PC-9 (cell line): ENCODE results near the gene POU6F2. TPM values are rescaled to one million over a fixed set of nuclear protein-coding genes. Genes with fewer than 3 reads are reported as not detected.
"Not testable (repeated sequence)": the region's sequence is repeated elsewhere in the genome, so short reads cannot be mapped to it uniquely, and the experiment has no call there.

Experiments
- BruUV-seq: library from RNA; stranded (reverse); fragments of 400-500 nt; replicated peaks from 2 replicates; lab custom pipeline; 2021; lab: Mats Ljungman, UMichigan
- CTCF ChIA-PET: fragments of 300-600 bp; sonication (Branson Sonifier 250); formaldehyde crosslinking; loops from one replicate; lab custom pipeline; 2022; ENCODE audit warnings: antibody characterized with exemption; lab: Charles Lee
- POLR2A ChIA-PET: fragments of 300-600 bp; sonication (Branson Sonifier 250); formaldehyde crosslinking; loops from one replicate; lab custom pipeline; 2022; ENCODE audit warnings: antibody characterized with exemption; ENCODE audit not compliant: unreplicated experiment; lab: Charles Lee
- DNase-seq, 2 experiments: peaks; one replicate each; pipeline versions ENCODE4 v3.0.0 to v3.0.0-alpha.2; 2015 to 2022; ENCODE audit warnings: mixed read lengths in 1 of 2
- H2AFZ ChIP-seq: fragments of 200-600 bp; sonication (generic); 2 replicates; pipeline ENCODE4 v1.8.1; 2017; ENCODE audit warnings: antibody characterized with exemption
- H3F3A ChIP-seq: fragments of 200-600 bp; sonication (generic); 2 replicates; pipeline ENCODE4 v1.8.1; 2017; ENCODE audit warnings: antibody characterized with exemption, mild to moderate bottlenecking, low read depth; ENCODE audit not compliant: insufficient read depth
- H3K27ac ChIP-seq: fragments of 200-600 bp; sonication (generic); 2 replicates; pipeline ENCODE4 v1.6.1; 2016; ENCODE audit warnings: mixed run types
- H3K27me3 ChIP-seq: fragments of 200-600 bp; sonication (generic); 2 replicates; pipeline ENCODE4 v1.6.1; 2016; ENCODE audit warnings: low read depth, mixed run types; ENCODE audit not compliant: insufficient read depth
- H3K36me3 ChIP-seq: fragments of 200-600 bp; sonication (generic); 2 replicates; pipeline ENCODE4 v1.6.1; 2016; ENCODE audit warnings: low read depth, mixed run types
- H3K4me1 ChIP-seq: fragments of 200-600 bp; sonication (generic); replicated peaks from 2 replicates; pipeline ENCODE4 v1.6.1; 2016; ENCODE audit warnings: mixed run types; ENCODE audit not compliant: insufficient read depth
- H3K4me2 ChIP-seq: fragments of 200-600 bp; sonication (generic); 2 replicates; pipeline ENCODE4 v1.6.1; 2017; ENCODE audit warnings: mixed run types
- H3K4me3 ChIP-seq: fragments of 200-600 bp; sonication (generic); 2 replicates; pipeline ENCODE4 v1.6.1; 2016; ENCODE audit warnings: mixed run types
- H3K79me2 ChIP-seq: fragments of 200-600 bp; sonication (generic); 2 replicates; pipeline ENCODE4 v1.6.1; 2017; ENCODE audit warnings: low read depth, mixed run types
- H3K9me2 ChIP-seq: fragments of 200-600 bp; sonication (generic); 2 replicates; pipeline ENCODE4 v1.8.1; 2017; ENCODE audit warnings: mild to moderate bottlenecking; ENCODE audit not compliant: insufficient read depth
- H3K9me3 ChIP-seq: fragments of 200-600 bp; sonication (generic); 2 replicates; pipeline ENCODE4 v1.8.1; 2016; ENCODE audit warnings: low read depth; ENCODE audit not compliant: insufficient read depth
- H4K20me1 ChIP-seq: fragments of 200-600 bp; sonication (generic); 2 replicates; pipeline ENCODE4 v1.8.1; 2017; ENCODE audit not compliant: insufficient read depth
- CTCF ChIP-seq: fragments of 200-600 bp; sonication (generic); conservative IDR thresholded peaks from 2 replicates; pipeline ENCODE4 v1.6.1; 2017; ENCODE audit warnings: mixed run types, antibody characterized with exemption, mild to moderate bottlenecking, moderate library complexity
- EZH2 ChIP-seq: fragments of 200-600 bp; sonication (generic); IDR thresholded peaks from 2 replicates; pipeline ENCODE4 v1.8.0; 2017; ENCODE audit warnings: antibody characterized with exemption, low read depth
- intact Hi-C: fragments of 100-400 bp; cut with micrococcal nuclease; formaldehyde crosslinking; loops from one replicate; pipeline ENCODE4 v1.10.0; 2022; ENCODE audit not compliant: unreplicated experiment
- total RNA-seq: library from RNA; stranded (reverse); gene quantifications from 2 replicates; pipeline ENCODE4 v1.2.3, GENCODE V29; 2021

The POU6F2 gene
- total RNA-seq, 1 experiment from 2014 or later, result not detected

DNA sequence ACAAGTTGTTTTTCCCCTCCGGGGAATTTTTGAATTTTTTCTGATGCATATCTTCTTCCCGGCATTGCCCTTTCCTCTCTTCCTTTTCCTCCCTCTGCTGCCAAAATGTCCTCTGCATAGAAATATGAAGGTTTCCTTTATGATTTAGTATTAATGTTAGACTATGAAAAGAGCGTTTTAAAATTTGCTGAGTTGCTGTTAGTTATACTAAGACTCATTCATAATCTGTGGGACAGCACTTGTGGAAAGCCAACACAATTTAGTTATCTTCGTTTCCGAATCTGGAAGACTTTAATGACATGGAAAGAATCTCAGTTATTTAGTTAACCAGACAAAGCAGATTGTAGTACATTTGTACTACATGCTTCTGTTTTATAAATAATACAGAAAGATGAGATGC, 25.0 kb downstream of the POU6F2 start:
- Histone ChIP-seq H3F3A (no peaks in the 10 kb centered on the region), H3K79me2 (no peaks in the 10 kb centered on the region), H3K9me3 (no peaks in the 10 kb centered on the region), H3K4me1 (no peaks in the 10 kb centered on the region), H3K4me3 (no peak overlapping the region), H4K20me1 (no peaks in the 10 kb centered on the region), H3K9me2 (peaks cover 3% of the 10 kb centered on the region; the same call in 1 of the 2 replicates), H3K27me3 (peaks cover 78% of the 10 kb centered on the region), H3K4me2 (no peak overlapping the region), H2AFZ (no peak overlapping the region), H3K27ac (no peak overlapping the region), H3K36me3 (no peaks in the 10 kb centered on the region)
- intact Hi-C loops, result no loop called here
- no peak for TF ChIP-seq EZH2
- no peak for TF ChIP-seq CTCF
- BruUV-seq, result no TSS peak
- no peak for DNase-seq
- POLR2A ChIA-PET, result no interaction called here
- CTCF ChIA-PET, result no interaction called here

DNA sequence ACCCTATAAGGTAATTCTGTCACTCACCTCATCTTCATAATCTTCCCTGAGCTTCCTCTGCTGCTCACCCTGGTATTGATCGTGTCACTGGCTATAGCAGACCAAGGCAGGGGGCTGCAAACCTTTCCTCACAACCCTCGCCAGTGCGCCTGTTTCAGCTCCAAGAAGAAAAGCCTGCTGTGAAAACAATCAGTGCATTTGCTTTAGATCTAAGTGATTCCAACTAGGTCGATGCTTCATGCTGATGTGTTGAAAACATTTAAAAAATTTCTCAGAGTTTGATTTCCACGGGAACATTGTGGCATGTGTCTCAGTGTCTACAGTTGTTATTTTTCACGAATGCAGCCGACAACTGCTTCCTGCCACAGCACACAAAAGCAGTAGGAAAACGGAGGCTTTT, 27.3 kb downstream of the POU6F2 start:
- CTCF ChIA-PET, result no interaction called here
- Histone ChIP-seq H3K4me1 (no peaks in the 10 kb centered on the region), H2AFZ (no peak overlapping the region), H4K20me1 (no peaks in the 10 kb centered on the region), H3K9me3 (no peaks in the 10 kb centered on the region), H3F3A (no peaks in the 10 kb centered on the region), H3K79me2 (no peaks in the 10 kb centered on the region), H3K27me3 (peaks cover 59% of the 10 kb centered on the region), H3K9me2 (peaks cover 3% of the 10 kb centered on the region; the same call in 1 of the 2 replicates), H3K36me3 (no peaks in the 10 kb centered on the region), H3K4me3 (no peak overlapping the region), H3K27ac (no peak overlapping the region), H3K4me2 (no peak overlapping the region)
- BruUV-seq, result no TSS peak
- intact Hi-C loops, result no loop called here
- no peak for TF ChIP-seq EZH2
- no peak for TF ChIP-seq CTCF
- DNase-seq, result no peak
- POLR2A ChIA-PET, result no interaction called here

DNA sequence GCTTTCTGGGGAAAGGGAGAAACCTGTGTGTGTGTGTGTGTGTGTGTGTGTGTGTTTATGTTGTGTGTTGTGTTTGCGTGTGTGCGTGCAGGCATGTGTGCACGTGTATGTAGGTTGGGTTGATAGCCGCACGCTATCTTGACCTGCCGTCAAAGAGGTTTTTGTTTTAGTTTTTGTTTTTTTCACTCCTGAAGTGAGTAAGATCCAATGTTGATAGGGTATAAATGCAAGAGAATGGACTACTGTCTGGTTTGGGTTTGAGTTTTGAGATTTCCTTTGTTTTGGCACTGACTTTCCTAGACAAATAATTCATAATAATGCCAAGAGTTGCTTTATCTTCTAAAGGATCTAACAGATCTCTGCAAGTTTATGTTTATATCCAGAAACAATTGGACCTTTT, 27.8 kb downstream of the POU6F2 start:
- BruUV-seq, result no TSS peak
- H3K27ac ChIP-seq, result no peak overlapping the region
- no peaks in the 10 kb centered on the region for H4K20me1 ChIP-seq
- no peaks in the 10 kb centered on the region for H3K9me3 ChIP-seq
- DNase-seq, result no peak
- H3K4me1 ChIP-seq, result no peaks in the 10 kb centered on the region
- no peak overlapping the region for H2AFZ ChIP-seq
- no peaks in the 10 kb centered on the region for H3K79me2 ChIP-seq
- H3K4me2 ChIP-seq, result no peak overlapping the region
- CTCF ChIA-PET, result no interaction called here
- intact Hi-C loops, result no loop called here
- H3K4me3 ChIP-seq, result no peak overlapping the region
- peaks cover 59% of the 10 kb centered on the region for H3K27me3 ChIP-seq
- TF ChIP-seq EZH2 (no peak), CTCF (no peak)
- H3K36me3 ChIP-seq, result no peaks in the 10 kb centered on the region
- peaks cover 3% of the 10 kb centered on the region; the same call in 1 of the 2 replicates for H3K9me2 ChIP-seq
- no peaks in the 10 kb centered on the region for H3F3A ChIP-seq
- POLR2A ChIA-PET, result no interaction called here

DNA sequence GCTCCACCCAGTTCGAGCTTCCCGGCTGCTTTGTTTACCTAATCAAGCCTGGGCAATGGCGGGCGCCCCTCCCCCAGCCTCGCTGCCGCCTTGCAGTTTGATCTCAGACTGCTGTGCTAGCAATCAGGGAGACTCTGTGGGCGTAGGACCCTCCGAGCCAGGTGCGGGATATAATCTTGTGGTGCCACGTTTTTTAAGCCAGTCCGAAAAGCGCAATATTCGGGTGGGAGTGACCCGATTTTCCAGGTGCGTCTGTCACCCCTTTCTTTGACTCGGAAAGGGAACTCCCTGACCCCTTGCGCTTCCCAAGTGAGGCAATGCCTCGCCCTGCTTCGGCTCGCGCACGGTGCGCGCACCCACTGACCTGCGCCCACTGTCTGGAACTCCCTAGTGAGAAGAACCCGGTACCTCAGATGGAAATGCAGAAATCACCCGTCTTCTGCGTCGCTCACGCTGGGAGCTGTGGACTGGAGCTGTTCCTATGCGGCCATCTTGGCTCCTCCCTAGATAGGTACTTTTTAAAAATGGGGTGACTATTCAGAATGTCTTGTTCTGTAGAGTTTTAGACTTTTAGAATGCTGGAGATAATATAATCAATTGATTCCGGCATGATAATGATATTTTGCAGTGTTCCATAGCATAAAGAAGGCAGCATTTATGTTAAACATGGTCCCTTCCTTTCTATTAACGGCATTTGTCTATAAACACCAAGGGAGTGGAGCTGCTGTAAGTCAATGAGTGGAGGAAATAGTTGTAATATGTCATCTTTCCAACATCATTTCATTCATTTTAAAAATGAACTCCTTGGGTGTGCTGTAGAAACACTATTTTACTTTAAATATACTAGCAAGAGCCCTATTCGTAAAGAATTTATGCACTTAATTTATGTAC, 35.6 kb downstream of the POU6F2 start:
- H3K27ac ChIP-seq, H3K4me2 ChIP-seq, BruUV-seq, H4K20me1 ChIP-seq, CTCF ChIA-PET, H3K36me3 ChIP-seq, H3K4me3 ChIP-seq, H3F3A ChIP-seq, H3K79me2 ChIP-seq, H2AFZ ChIP-seq, POLR2A ChIA-PET, intact Hi-C loops, DNase-seq, H3K9me2 ChIP-seq, H3K4me1 ChIP-seq, H3K9me3 ChIP-seq: not testable (repeated sequence)
- H3K27me3 ChIP-seq, result peaks cover 23% of the 10 kb centered on the region
